WERI-Rb-1 (cell line): Measurements from ENCODE around the gene BICD2.

Source experiments
- DNase-seq: peaks from one replicate; pipeline ENCODE4 v3.0.0-alpha.2; 2020
- H3K27ac ChIP-seq: fragments of 250-450 bp; sonication (Bioruptor Pico); 2 replicates; pipeline ENCODE4 v1.5.1; 2020; ENCODE audit warnings: mild to moderate bottlenecking, moderate library complexity
- H3K27me3 ChIP-seq: fragments of 250-450 bp; sonication (Bioruptor Pico); 2 replicates; pipeline ENCODE4 v1.5.1; 2021; ENCODE audit warnings: mild to moderate bottlenecking, low read depth, moderate library complexity; ENCODE audit not compliant: insufficient read depth, severe bottlenecking
- H3K36me3 ChIP-seq: fragments of 250-450 bp; sonication (Bioruptor Pico); 2 replicates; pipeline ENCODE4 v1.5.1; 2020; ENCODE audit warnings: mild to moderate bottlenecking, moderate library complexity
- H3K4me3 ChIP-seq: 2 replicates; pipeline ENCODE4 v1.5.1; 2011; ENCODE audit warnings: low read depth, mild to moderate bottlenecking, control low read depth, low read length
- H3K9me3 ChIP-seq: fragments of 250-450 bp; sonication (Bioruptor Pico); 2 replicates; pipeline ENCODE4 v1.5.1; 2021; ENCODE audit warnings: mild to moderate bottlenecking, moderate library complexity; ENCODE audit not compliant: severe bottlenecking
- TF ChIP-seq, protein P1 (sequence below): IDR thresholded peaks from 2 replicates; pipeline ENCODE4 v1.5.1; 2011; ENCODE audit warnings: low read depth, mild to moderate bottlenecking, control low read depth, inconsistent platforms, low read length

BICD2 gene

DNA sequence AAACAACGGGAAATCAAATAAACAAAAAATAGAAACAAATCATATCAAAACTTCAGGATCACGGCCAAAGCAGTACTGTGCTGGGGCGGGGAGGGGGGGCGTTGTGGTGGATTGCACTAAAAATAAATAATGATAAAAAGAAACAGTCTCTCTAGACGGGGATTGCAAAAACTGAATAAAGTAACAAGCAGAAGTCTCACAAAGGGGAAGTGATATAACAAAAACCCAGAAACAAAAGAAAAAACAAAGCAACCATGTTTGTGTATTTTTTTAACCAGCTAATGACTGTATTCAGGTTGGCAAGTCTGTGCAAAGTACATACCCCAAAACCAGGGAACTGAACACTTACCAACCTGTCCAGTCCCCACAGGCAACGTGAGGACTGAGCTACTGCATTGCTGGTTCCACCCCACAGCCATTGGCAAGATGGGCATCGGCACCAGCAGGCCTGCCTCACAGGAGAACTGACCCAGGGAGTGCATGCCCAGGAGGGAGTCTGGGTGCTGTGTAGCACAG is 24.1 kb downstream of the BICD2 start:
- H3K4me3 ChIP-seq: no peak overlapping the region
- TF ChIP-seq, protein P1, sequence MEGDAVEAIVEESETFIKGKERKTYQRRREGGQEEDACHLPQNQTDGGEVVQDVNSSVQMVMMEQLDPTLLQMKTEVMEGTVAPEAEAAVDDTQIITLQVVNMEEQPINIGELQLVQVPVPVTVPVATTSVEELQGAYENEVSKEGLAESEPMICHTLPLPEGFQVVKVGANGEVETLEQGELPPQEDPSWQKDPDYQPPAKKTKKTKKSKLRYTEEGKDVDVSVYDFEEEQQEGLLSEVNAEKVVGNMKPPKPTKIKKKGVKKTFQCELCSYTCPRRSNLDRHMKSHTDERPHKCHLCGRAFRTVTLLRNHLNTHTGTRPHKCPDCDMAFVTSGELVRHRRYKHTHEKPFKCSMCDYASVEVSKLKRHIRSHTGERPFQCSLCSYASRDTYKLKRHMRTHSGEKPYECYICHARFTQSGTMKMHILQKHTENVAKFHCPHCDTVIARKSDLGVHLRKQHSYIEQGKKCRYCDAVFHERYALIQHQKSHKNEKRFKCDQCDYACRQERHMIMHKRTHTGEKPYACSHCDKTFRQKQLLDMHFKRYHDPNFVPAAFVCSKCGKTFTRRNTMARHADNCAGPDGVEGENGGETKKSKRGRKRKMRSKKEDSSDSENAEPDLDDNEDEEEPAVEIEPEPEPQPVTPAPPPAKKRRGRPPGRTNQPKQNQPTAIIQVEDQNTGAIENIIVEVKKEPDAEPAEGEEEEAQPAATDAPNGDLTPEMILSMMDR: no peak
- H3K27ac ChIP-seq: no peak overlapping the region
- no peaks in the 10 kb centered on the region for H3K27me3 ChIP-seq
- DNase-seq: no peak
- H3K36me3 ChIP-seq: no peaks in the 10 kb centered on the region
- no peaks in the 10 kb centered on the region for H3K9me3 ChIP-seq

DNA sequence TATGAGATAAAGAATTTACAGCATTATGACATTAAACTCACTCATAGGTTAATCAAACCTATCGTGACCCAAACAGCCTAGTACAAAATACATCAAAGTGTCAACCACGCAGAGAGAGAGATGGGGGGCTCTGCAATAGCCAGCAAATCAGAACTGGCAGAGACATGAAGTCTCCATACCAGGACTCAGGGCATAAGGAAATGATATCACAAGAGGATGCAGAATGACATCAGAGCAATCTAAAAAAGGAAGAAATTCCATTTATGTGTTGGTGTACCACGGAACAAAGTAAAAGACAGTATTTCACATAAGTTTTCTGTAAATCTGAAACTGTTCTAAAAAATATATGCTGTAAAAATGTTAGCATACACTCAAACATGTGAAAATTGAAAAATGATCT is 24.6 kb downstream of the BICD2 start:
- Histone ChIP-seq H3K4me3 (no peak overlapping the region), H3K27me3 (no peaks in the 10 kb centered on the region)

DNA sequence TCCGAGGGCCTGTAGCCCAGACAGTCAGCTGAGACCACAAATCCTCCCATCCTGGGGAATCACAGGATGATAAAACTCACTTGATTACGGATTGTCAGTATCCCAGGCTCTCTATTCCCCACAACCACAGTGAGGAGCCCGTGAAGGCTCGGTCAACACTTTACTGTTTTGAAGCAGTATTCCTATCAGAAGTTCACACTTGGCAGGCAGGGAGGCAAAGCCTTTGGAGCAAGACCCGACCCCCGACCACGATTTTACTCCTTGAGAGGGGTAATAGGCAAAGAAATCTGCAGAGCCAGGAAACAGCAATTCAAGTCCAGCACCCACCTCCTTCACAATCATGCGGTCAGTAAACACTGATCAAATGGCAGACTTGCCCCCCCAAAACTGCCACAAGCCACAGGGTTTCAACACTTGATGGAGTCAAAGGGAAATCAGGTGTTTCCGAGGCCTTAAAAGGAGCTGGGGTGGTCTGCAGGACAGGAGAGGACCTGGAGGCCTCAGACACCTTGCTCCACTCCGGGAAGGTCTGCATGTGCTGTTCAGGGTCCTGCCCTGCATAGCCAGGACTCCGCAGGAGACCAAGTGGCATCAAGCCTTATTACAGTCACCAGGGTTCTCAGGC is 25.2 kb downstream of the BICD2 start:
- H3K27me3 ChIP-seq: no peaks in the 10 kb centered on the region
- H3K4me3 ChIP-seq: no peak overlapping the region
- TF ChIP-seq, protein P1: no peak
- no peaks in the 10 kb centered on the region for H3K9me3 ChIP-seq
- no peak for DNase-seq
- no peaks in the 10 kb centered on the region for H3K36me3 ChIP-seq
- no peak overlapping the region for H3K27ac ChIP-seq

More for the DNA sequence above, 24.6 kb downstream of the BICD2 start:
- no peaks in the 10 kb centered on the region for H3K36me3 ChIP-seq
- no peak overlapping the region for H3K27ac ChIP-seq
- H3K9me3 ChIP-seq: no peaks in the 10 kb centered on the region
- TF ChIP-seq, protein P1: no peak
- DNase-seq: no peak

DNA sequence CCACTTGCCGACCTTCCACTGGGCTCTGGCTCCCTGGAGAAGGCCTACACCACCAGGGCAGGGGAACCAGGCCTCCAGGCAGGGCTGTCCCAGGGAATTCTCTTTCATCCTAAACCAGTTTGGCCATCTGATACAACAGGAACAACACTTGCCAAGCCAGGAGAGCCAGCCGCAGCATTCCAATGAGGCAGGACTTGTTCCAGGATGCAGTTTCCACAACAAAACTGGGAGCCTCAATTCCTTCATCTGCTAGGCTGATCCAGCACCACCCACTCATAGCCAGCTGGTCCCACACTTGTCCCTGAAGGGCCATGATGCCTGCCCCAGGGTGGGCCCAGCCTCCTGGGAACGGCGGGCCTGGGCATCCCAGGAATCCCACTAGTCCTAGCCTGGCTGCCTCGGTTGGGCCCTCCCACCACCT is 26.0 kb downstream of the BICD2 start:
- Histone ChIP-seq H3K36me3 (no peaks in the 10 kb centered on the region), H3K9me3 (no peaks in the 10 kb centered on the region), H3K4me3 (no peak overlapping the region), H3K27ac (no peak overlapping the region), H3K27me3 (no peaks in the 10 kb centered on the region)
- DNase-seq: no peak
- TF ChIP-seq, protein P1: no peak

DNA sequence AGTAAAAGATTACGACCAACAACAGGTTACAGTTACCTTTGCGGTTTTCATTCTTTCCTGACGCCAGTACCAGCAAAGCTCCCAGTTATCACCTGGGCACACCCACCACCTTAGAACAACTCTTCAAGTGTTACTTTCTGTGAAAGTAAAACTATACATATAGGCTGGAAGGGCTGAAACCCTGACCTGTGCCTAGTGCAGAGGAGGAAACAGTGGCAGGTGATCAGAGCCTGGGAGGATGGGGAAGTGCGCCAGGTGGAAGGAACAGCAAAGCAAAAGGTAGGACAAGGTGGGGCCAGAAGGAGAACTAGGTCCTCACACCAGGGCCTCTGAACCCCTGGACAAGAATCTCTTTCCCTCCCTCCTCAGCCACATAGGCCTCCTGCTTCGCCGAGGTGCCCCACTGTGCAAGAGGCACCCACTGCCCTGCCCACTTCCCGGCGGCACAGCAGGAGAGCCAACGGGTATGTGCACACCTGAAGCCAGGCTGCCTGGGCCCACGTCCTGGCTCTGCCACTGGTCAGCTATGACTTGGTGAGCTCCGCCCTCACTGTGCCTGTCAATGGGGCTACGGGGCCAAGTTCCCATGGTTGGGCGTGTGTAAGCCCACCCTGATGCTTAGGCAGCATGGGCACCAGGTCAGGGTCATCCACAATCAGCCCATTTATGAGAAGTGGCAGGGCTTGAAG is 26.9 kb downstream of the BICD2 start:
- H3K27ac ChIP-seq: no peak overlapping the region
- H3K27me3 ChIP-seq: no peaks in the 10 kb centered on the region
- H3K36me3 ChIP-seq: no peaks in the 10 kb centered on the region
- TF ChIP-seq, protein P1: no peak
- no peak for DNase-seq
- no peak overlapping the region for H3K4me3 ChIP-seq
- no peaks in the 10 kb centered on the region for H3K9me3 ChIP-seq
